BJ (cell line): ENCODE measurements around the gene CDON. TPM values are rescaled to one million over a fixed set of nuclear protein-coding genes. Genes with fewer than 3 reads are reported as not detected.

Source experiments
- CTCF ChIA-PET: fragments of 350-600 bp; formaldehyde crosslinking; extraction: SDS; loops from one replicate; lab custom pipeline; 2021; ENCODE audit warnings: antibody characterized with exemption, inconsistent platforms; lab: Yijun Ruan, JAX
- POLR2A ChIA-PET: fragments of 300-600 bp; sonication (Branson Sonifier 250); formaldehyde crosslinking; extraction: SDS; loops from one replicate; lab custom pipeline; 2021; ENCODE audit warnings: antibody characterized with exemption; lab: Charles Lee
- DNase-seq: peaks from one replicate; pipeline ENCODE4 v3.0.0-alpha.2; 2011; ENCODE audit warnings: low read depth
- H3K27me3 ChIP-seq: 2 replicates; pipeline ENCODE4 v1.6.0; 2011; ENCODE audit warnings: low read length; ENCODE audit not compliant: control insufficient read depth, insufficient read depth
- H3K36me3 ChIP-seq: 2 replicates; pipeline ENCODE4 v1.5.1; 2011; ENCODE audit warnings: low read length; ENCODE audit not compliant: control insufficient read depth, insufficient read depth
- H3K4me3 ChIP-seq: 2 replicates; pipeline ENCODE4 v1.5.1; 2011; ENCODE audit warnings: low read depth, mild to moderate bottlenecking, control low read depth, low read length
- CTCF ChIP-seq: IDR thresholded peaks from 2 replicates; pipeline ENCODE4 v1.5.1; 2011; ENCODE audit warnings: low read depth, mild to moderate bottlenecking, control low read depth, inconsistent platforms, low read length, moderate library complexity; ENCODE audit not compliant: insufficient read depth
- polyA plus RNA-seq: library from polyadenylated mRNA; depleted of rRNA; stranded (reverse); fragments of >200 nt; gene quantifications from 2 replicates; pipeline ENCODE4 v1.2.3, GENCODE V29; 2011

The CDON gene
- polyA plus RNA-seq, 1 experiment = 1.5 TPM

DNA sequence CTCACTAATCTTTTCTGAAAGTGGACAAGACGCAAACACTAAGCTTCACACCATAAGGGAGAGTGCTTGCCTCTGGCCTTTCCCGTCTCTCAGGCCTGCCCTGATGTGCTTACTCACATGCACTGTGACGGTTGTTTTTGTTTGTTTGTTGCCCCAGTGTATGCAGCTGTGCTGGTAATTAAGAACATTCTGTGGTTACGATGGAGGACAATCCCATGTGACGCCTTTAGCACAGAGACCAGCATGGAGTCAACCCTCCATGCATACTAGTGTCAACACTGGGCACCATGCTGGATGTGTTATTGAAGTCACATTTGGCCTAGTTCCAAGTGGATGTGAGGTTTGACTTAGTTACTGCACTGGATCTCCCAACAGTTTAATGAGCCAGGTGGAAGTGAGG lies 27.8 kb upstream of the CDON start:
- POLR2A ChIA-PET = no interaction called here
- no peaks in the 10 kb centered on the region; the same call in none of the 2 replicates for H3K27me3 ChIP-seq
- no peak for TF ChIP-seq CTCF
- DNase-seq = no peak
- H3K4me3 ChIP-seq = no peak overlapping the region
- no peaks in the 10 kb centered on the region for H3K36me3 ChIP-seq
- CTCF ChIA-PET = interaction anchor here (0.6 to 1.2 kb wide), 2 partner anchors 24 to 72 kb away, joined by 3 read pairs; no protein-coding TSS in a partner anchor

GRCh38 chr11:126088999-126089398 lies 26.3 kb upstream of the CDON start:
- no peak for TF ChIP-seq CTCF
- Histone ChIP-seq H3K4me3 (no peak overlapping the region), H3K36me3 (no peaks in the 10 kb centered on the region), H3K27me3 (no peaks in the 10 kb centered on the region; the same call in none of the 2 replicates)
- DNase-seq = no peak
- ChIA-PET CTCF (interaction anchor here (0.5 to 1.5 kb wide), 3 partner anchors 12 to 433 kb away, joined by 3 read pairs; no protein-coding TSS in a partner anchor), POLR2A (no interaction called here)

DNA sequence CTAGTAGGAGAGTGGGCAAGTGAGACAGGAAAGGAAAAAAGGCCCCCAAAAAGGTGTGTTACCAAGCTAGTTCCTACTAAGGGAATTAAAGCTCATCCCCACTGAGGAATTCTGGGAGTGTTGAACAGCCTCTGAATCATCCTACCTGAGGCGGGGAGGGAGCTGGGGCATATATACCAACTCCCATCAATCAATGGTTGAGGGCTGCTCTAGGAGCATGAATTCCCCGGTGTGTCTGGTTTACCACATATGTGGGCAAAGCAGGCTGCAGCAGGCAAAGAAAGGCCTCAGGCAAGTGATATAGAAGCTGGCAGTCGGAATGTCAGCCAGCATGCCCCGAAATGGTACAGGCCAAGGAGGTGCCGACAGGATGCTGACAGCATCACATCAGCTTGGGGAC lies 23.6 kb upstream of the CDON start:
- Histone ChIP-seq H3K4me3 (no peak overlapping the region), H3K27me3 (no peaks in the 10 kb centered on the region; the same call in 1 of the 2 replicates), H3K36me3 (no peaks in the 10 kb centered on the region)
- TF ChIP-seq CTCF = no peak
- CTCF ChIA-PET = no interaction called here
- POLR2A ChIA-PET = no interaction called here
- DNase-seq = no peak

GRCh38 chr11:126084608-126084912 lies 21.9 kb upstream of the CDON start:
- TF ChIP-seq CTCF = no peak
- Histone ChIP-seq H3K36me3 (no peaks in the 10 kb centered on the region), H3K27me3 (no peaks in the 10 kb centered on the region; the same call in 1 of the 2 replicates), H3K4me3 (no peak overlapping the region)
- POLR2A ChIA-PET = no interaction called here
- no peak for DNase-seq
- CTCF ChIA-PET = no interaction called here

GRCh38 chr11:126083829-126084607 lies 21.4 kb upstream of the CDON start:
- H3K36me3 ChIP-seq = no peaks in the 10 kb centered on the region
- TF ChIP-seq CTCF = no peak
- DNase-seq = no peak
- POLR2A ChIA-PET = no interaction called here
- no peak overlapping the region for H3K4me3 ChIP-seq
- no peaks in the 10 kb centered on the region; the same call in 1 of the 2 replicates for H3K27me3 ChIP-seq
- CTCF ChIA-PET = no interaction called here
